Neural cell (in vitro differentiated cells): ENCODE measurements around the gene MCC.

Source experiments
- EZH2 ChIP-seq: fragments of 200-600, 300-800 bp; shearing (Covaris generic), sonication (generic); IDR thresholded peaks from 2 replicates; pipeline ENCODE4 v1.6.1; 2014; ENCODE audit warnings: antibody characterized with exemption, low read length, borderline replicate concordance, mild to moderate bottlenecking; ENCODE audit not compliant: insufficient read depth, poor library complexity, severe bottlenecking
- TF ChIP-seq, protein P1 (sequence below): fragments of 450-650 bp; IDR thresholded peaks from 2 replicates; pipeline ENCODE4 v1.5.1; 2014; ENCODE audit warnings: antibody characterized with exemption, mild to moderate bottlenecking, moderate library complexity; ENCODE audit not compliant: poor library complexity, severe bottlenecking

DNA sequence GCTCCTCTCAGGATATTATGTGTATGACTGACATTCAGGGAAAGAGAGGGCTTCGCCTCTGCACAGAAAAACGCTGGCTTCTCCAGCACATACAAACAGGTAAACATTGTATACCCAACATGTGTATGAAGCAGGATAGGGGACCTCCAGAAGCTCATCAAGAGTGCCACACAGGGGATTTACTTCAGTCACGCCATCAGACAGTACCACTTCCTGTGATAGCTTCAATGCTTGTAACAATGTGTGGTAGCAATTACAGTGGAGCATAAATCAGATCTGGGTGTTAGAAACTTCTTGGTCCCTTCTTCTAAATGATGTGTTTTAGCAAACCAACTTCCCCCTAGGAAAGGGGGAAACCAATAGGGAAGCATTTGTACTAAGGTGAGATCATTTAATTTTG, 214.3 kb downstream of the MCC start:
- TF ChIP-seq, protein P1, sequence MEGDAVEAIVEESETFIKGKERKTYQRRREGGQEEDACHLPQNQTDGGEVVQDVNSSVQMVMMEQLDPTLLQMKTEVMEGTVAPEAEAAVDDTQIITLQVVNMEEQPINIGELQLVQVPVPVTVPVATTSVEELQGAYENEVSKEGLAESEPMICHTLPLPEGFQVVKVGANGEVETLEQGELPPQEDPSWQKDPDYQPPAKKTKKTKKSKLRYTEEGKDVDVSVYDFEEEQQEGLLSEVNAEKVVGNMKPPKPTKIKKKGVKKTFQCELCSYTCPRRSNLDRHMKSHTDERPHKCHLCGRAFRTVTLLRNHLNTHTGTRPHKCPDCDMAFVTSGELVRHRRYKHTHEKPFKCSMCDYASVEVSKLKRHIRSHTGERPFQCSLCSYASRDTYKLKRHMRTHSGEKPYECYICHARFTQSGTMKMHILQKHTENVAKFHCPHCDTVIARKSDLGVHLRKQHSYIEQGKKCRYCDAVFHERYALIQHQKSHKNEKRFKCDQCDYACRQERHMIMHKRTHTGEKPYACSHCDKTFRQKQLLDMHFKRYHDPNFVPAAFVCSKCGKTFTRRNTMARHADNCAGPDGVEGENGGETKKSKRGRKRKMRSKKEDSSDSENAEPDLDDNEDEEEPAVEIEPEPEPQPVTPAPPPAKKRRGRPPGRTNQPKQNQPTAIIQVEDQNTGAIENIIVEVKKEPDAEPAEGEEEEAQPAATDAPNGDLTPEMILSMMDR = no peak
- TF ChIP-seq EZH2 = no peak
